HL-60/S4 (cell line): ENCODE data around the gene CD200R1L.

Experiments used
- in situ Hi-C: fragments of 300-500 bp; cut with MboI; formaldehyde crosslinking; loops from 2 replicates; pipeline ENCODE4 v1.14.3; 2022; ENCODE audit warnings: low sequenced_read_pairs

CD200R1L gene

DNA sequence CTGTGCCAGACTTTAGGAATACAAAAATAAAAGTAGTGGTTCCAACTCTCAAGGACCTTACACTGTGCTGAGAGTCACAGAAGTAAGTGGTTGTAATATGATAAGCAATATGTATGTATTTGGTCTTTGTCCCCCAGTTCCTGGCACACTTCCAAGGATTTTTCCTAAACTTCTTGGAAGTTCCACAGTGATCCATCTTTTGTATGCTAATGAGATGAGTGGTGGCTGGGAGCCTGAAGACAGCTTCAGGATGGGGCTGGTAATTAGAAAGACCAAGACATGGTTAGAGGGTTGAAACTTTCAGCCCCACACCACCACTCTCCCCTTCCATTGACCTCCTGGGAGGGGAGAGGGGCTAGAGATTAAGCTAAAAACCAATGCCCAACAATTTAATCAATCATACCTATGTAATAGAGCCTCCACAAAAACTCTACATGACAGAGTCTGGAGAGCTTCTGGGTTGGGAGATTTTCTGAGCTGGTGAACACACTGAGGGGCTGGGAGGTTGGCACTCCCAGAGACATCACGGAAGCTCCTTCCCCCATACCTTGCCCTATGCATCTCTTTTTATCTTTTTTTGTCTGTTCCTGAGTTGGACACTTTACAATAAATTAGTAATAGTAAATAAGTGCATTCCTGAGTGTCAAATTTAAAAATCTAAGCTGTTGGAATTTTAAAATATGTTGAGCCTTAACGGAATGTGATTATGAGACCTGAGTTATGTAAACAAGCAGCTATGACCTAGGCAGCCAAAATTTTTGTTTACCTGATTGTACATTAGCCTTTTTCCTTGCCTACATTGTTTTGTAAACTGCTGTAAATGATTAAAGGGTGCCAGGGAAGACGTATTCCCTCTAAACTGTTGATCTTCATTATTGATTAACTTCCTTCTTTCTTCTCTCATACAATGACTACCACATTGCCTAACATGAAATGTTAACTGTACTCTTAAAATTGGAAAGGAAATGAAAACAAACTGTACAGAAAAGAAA lies 24.3 kb downstream of the CD200R1L start:
- in situ Hi-C loops = no loop called here

DNA sequence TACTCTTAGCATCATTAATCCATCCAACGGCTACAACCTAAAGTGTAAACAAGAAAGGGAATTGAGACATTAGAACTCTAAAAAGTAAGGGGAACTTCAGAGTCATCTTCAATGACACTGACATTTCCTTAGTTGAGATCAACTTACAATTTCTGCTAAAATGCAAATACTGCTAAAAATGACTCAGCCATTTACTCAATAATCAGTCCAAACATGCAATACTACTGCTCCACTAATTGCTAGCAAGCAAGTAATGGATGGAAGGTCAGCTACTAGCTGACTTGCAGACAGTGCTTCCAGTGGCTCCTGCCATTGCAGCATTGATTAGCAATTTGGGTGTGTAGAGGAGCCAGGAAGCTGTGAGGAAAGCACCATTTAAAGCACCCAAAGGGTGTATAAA lies 28.4 kb downstream of the CD200R1L start:
- in situ Hi-C loops = no loop called here

DNA sequence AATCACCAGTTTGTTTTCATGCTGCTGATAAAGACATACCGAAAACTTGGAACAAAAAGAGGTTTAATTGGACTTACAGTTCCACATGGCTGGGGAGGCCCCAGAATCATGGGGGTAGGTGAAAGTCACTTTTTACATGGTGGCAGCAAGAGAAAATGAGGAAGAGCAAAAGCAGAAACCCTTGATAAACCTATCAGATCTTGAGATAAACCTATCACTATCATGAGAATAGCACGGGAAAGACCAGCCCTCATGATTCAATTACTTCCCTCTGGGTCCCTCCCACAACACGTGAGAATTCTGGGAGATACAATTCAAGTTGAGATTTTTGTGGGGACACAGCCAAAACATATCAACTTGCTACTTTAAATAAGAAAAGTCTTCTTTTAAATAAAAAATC lies 28.9 kb downstream of the CD200R1L start:
- in situ Hi-C loops = no loop called here

DNA sequence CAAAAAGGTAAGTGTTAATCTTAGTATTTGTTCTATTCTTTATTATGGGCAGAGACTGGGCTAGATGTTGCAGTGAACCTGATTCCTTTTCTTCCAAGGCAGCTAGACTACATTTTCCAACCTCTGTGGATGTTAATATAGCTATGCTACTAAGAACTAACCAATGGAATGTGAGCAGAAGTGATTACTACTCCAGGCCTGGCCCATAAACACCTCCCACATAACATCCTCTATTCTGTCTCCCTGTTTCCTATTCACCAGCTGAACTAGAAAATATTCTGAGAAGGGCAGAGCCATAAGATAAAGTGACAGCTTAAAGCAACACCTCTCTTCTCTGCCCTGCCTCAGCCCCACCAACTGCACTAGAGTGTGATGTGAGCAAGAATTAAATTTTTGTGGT lies 29.4 kb downstream of the CD200R1L start:
- in situ Hi-C loops = no loop called here

DNA sequence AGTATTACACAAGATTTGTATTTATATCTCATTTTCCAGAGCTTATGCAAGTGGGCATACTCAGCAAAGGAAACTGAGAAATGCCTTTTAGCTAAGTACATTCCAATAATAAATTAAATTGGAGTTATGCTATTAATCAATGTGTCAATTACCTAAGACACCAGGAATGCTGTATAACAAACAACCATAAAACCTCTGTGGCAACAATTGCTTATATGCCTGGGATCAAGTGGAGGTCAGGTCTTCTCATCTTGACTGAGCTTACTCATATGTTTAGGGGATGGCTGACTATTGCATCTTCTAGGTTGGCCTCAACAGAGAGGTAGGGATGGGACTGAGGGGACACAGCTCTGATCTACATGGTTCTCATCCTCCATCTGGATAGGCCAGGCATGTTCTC lies 30.7 kb downstream of the CD200R1L start:
- in situ Hi-C loops = no loop called here

DNA sequence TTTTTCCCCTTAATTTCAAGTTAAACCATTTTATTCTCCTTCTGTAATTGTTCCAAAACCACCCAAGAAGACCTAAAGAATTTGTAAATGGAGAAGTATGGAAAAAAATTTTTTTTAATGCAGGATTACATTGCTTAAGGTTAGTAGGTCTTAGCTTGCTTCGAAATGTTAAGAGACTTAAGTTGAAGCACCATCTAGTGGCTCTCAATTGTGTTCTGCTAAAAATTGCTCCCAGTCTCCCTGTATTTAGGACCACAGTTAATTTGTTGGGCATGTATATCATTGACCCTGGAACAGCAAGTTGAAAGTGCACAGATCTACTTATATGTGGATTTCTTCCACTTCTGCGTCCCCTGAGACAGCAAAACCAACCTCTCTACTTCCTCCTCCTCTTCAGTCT lies 32.4 kb downstream of the CD200R1L start:
- in situ Hi-C loops = no loop called here

DNA sequence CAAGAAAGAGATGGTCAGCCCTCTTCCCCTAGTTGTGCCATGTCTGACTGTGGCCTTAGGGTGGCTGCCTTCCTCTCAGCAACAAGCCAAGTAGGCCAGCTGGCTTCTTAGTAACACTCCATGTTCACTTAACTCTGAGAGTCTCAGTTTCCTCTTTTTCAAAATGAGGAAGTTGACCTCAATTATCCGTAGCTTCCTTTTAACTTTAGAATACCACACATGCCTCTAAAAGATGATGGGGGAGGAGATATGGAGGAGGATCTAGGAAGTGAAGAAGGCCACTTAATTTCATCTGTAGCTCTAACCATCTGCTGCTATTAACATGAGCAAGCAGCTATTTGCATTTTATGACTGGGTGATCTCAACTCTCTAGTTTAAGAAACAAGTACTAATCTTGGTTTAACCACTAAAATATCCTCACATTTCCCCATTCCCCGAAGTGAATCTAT lies 32.9 kb downstream of the CD200R1L start:
- in situ Hi-C loops = no loop called here

DNA sequence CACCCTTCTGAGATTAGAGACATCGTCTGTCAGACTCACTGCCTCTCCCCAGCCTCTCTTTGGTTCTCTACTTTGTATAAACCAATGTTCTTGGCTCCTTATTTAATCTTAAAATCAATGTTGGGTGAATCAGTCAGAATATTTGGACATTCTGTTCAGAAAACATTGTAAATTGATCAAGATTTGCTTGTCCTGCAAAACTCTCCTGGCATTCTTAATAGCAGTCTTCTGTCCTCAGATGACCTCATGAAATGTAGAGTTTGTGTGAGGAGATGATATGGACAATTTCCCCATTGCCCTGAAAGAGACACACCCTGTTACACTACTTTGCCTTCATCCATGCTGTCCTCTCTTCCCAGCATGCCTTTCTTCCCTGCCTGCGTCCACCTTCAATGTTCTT lies 33.6 kb downstream of the CD200R1L start:
- in situ Hi-C loops = no loop called here

DNA sequence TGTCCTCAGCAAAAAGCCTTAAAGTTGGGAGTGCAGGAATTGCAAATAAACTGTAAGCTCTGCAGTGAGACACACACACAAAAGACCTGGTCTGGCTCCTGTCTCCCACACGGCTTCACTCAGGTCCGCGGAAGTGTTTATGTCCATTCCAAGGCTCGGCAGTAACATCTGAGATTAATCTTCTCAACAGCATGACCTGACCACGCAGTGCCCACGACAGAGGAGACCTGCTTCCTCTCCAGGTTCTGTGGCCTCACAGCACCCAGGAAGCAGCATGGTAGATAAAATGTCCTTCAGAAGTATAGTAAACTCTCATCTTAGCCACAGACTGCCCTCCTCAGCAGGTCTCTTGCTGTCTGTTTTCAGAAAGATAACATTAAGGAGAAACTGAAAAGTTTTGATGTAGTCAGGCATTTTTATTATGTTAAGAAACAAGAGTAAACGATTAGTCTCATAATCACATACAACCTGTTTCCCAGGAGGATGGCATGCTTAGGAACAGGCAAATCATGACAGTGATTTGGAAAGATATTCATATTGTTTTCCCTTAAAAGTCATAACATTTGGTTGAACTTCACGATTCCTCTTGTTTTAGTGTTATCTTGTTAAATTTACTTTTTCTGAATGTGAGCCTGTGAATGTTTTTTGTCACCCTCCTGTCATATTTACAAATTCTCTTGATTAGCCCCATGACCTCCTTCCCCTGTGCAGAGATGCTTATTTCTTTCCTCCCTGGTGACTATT lies 34.6 kb downstream of the CD200R1L start:
- in situ Hi-C loops = no loop called here

DNA sequence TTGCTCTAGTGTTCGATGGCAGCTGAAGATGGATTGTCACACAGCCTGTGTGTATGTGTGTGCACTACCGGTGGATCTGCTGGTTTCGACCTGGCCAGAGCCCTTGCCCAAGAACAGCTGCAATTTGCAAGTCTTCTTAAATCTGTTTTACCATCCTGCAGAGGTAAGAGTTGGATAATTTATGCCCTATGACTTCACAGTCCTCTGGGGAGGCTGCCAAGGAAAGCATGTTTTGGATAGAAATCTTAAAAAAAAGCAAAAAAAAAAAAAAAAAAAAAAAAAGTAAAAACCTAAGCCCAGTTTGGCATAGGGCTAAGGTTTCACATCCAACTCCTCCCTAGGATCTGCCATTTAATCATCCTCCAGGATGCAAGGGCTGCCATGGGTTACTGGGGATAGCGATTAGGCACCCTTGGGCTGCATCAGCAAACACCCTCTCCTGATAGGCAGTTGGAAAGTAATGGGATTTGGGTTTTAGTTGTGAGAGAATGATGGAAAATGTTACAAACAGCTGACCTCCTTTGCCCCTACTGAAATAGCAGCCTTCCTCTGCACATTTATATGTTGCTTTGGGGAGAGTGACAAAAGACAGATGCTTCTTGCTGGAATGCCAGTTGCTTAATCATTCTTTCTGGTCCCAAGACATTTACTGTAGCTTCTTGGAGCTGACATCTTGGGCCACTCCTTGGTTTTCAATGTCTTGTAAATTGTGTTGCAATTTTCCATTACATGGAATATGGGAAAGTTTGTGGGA lies 35.4 kb downstream of the CD200R1L start:
- in situ Hi-C loops = no loop called here

DNA sequence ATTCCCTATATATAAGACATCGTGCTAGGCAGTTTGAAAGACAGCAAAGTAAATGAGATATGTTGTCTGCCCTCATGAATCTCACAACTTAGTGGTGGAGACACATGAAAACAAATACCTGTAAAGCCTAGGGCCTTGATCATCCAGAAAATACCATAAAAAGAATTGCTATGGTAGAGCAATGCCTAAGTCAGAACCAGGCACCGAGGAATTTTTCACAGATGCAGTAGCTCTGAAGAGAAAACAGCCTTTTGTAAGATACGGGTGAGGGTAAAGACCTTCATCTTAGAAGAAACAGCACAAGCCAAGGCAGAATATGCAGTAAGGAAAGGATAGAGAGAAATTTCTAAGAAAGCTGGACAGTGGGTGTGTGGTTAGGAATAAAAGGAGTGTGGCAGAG lies 36.1 kb downstream of the CD200R1L start:
- in situ Hi-C loops = no loop called here

DNA sequence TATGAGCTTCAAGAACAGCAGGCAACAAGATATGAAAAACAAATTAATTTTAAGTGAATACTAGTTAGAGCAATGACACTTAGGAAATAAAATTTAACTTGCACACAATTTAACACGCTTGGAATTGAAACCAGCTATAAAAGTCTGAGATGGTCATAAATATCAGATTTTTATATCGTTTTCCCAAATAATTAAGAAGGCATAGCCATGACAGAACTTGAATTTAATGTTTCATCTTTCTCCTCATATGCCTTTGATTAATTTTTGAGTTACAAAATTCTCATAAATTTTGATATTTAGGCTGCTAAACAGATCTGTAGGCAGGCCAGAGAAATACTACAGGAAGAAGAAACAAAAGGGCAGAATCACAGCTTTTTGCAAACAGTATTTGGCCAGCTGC lies 38.5 kb downstream of the CD200R1L start:
- in situ Hi-C loops = no loop called here

DNA sequence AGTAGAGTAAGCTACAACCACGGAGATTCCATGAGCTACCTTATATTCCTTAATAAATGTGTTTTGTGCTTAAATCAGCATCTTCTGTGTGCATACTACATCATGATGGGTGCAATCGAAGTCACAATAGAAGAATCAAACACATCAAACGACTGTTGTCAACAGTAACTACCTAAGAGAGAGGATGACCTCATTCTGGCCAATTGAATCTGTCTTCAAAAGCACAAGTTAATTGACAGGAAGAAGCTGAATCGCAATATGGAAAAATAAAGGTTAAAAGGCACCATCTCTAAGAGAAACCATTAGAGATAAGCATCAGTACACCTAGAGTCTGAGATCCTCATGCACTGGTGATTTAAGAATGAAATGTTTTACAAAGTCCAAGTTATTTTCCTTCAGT lies 39.0 kb downstream of the CD200R1L start:
- in situ Hi-C loops = no loop called here

DNA sequence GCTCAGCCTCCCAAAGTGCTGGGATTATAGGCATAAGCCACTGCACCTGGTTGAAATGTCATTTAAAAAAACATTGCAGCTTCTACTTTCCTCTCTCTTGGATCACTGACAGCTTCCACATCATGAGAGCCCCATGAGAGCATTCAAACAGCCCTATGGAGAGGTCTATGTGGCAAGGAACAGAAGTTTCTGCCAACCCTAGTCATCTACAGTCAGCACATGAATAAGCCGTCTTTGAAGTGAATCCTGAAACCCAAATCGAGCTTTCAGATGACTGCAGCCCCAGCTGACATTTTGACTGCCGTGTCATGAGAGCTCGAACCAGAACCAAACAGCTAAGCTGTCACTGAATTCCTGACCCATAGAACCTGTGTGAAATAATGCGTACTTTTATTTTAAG lies 39.8 kb downstream of the CD200R1L start:
- in situ Hi-C loops = no loop called here

DNA sequence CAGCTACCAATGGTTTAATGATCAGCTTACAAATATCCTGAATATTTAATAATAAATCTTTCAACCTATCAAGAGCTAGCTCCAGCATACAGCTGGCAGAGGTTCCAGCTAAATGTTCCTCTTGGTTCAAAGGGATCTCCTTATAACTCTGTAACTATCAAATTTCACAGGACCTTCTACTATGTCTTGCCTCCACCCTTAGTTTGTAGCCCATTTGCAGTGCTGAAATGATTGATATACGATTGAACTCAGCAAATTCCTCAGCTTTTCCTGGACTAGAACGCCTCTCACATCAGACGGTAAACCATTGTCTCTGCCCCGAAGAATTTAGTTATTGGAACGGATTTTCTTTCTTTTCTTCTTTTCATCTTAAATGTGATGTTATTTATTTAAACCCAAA lies 41.5 kb downstream of the CD200R1L start:
- in situ Hi-C loops = no loop called here

DNA sequence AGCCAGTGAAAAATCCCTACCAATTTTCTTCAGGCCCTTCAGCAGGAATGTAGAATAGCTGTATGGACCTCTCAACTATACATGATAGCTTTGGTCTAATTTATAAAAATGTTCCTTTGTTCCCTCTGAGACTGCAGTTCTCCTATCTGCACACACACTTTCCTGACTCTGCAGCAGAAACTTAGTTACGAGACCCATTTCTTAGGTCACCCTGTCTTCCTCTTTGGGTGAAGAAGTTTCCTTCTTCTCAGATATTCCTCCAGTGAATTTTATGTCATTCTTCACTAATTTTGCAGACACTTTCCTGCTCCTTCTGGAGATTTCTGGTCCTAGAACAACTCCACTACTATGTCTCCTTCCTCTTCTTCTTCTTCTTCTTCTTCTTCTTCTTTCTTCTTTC lies 42.6 kb downstream of the CD200R1L start:
- in situ Hi-C loops = no loop called here

DNA sequence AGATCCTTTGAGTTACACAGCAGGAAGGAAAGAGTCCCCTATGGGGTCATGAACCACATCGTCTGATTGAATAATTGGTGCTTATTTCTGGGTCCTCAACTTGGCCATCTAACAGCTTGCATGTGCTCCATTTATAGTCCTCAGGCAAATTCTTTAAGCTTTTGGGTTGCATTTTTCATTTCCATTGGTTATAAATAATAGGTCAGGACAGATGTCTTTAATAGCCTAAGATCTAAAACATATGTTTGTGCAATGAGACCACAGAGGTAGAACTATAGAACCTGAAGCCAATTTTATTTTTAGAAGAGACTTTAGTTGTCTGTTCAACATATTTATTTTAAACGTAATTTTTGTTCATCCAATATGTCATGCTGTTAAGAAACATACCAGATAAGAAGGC lies 43.2 kb downstream of the CD200R1L start:
- in situ Hi-C loops = no loop called here

DNA sequence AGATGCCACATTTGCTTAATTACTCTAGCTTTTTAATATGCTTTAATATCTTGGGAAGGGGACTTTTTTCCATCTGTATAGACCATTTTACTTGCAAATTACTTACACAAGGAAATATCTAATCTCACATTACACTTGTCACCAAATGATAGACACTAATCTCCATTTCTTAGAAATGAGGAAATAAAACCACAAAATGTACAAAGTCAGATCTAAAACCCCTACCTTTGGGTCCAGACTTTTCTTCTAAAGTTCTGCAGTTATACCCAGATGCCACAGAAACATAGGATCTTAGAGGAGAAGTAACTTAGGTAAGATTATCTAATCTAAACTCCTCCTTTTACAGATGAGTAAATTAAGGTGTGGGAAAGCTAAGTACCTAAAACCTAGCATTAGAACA lies 44.3 kb downstream of the CD200R1L start:
- in situ Hi-C loops = no loop called here

DNA sequence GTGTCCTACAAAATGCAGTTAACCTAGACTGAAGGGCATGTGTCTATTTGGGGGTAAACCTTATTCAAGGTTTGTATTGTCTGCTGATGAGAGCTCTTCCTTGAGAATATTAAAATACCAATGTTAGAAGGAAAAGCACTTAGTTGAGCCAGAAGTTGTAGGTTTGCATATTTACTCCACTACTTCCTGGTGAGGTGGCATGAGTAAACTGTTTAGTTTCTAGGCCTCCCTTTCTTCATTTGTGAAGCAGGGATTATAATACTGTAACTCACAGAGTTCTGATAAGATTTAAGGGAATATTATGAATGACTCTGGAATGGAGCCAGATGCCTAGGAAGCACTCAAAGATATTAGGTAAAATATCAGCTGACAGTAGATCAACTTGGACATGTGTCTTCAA lies 46.7 kb downstream of the CD200R1L start:
- in situ Hi-C loops = no loop called here

DNA sequence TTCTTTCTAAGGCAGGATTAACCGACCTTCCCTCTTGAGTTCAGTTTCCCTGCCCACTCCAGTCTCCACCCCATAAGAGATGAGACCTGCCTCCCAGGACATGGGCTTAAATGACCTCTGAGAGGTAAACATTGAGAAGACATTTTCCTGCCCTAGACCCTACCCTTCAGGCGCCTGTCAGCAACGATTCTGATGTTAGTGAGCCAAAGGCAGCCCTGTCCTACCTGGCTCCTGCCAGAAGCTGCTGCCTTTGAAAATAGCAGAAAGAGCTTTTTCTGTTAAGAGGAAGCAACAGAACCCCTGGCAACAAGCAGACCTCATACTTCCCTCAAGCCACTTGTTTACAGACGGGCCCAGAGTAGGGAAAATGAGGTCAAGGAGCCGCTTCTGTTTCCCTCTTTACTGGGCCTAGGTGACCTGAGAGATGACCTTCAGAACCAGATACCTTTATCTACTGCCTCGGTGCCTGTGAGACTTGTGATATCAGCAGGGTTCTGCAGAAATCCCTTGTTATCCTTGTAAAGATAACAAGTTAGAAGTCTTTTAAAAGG lies 52.0 kb downstream of the CD200R1L start:
- in situ Hi-C loops = no loop called here
